HTR-8/SVneo (cell line): ENCODE results near the gene FCSK.

ENCODE experiments used
- DNase-seq: peaks from one replicate; pipeline ENCODE4 v3.0.0; 2011; ENCODE audit warnings: low spot score, mixed read lengths; ENCODE audit not compliant: insufficient read length
- FAIRE-seq: peaks from 2 replicates; lab custom pipeline; 2011; peaks lifted over from hg19 to GRCh38; lab: Jason Lieb, UNC

FCSK gene

DNA sequence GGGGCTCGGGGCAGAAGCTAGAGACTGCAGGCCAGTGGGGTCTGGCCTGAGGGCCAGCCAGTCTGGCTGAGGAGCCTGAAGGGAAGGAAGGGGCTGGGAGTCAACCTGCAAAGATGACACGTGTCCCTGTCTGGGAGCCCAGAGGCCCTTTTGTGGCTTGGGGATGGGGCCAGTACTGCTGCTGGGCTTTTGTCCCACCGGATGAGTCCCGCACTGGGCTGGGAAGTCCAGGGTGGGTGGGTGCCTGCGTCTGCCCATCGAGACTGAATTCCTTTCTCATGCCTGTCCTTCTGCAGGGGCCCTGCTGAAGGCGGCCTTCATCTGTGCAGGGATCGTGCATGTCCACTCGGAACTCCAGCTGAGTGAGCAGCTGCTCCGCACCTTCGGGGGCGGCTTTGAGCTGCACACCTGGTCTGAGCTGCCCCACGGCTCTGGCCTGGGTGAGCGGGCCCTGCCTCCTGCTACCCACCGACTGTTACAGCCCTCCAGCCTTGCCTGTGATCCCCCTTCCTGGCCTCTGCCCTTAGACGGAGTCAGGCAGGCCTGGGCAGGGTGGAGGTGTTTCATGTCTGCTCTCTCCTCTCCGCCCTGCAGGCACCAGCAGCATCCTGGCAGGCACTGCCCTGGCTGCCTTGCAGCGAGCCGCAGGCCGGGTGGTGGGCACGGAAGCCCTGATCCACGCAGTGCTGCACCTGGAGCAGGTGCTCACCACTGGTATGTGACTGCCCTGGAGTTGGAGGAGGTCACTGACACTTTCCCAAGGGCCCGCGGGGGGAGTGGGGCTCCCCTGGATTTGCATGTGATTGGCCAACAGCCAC, 20.9 kb downstream of the FCSK start:
- FAIRE-seq (peak; percentile 87), DNase-seq (no peak)

GRCh38 chr16:70476272-70477020, 22.1 kb downstream of the FCSK start:
- DNase-seq = peak; percentile 97

DNA sequence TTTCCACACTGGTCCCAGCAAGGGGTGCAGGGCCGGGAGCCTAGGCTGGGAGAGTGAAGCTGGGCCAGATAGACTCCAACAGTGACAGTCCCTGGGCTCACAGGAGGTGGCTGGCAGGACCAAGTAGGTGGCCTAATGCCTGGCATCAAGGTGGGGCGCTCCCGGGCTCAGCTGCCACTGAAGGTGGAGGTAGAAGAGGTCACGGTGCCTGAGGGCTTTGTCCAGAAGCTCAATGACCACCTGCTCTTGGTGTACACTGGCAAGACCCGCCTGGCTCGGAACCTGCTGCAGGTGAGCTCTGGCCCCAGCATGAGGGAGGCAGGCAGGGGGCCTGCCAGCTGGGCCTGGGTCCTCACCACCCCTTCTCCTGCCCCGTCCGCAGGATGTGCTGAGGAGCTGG, 23.8 kb downstream of the FCSK start:
- FAIRE-seq = no peak
- DNase-seq = no peak

More at GRCh38 chr16:70476272-70477020, 22.1 kb downstream of the FCSK start:
- peak; percentile 98 for FAIRE-seq

DNA sequence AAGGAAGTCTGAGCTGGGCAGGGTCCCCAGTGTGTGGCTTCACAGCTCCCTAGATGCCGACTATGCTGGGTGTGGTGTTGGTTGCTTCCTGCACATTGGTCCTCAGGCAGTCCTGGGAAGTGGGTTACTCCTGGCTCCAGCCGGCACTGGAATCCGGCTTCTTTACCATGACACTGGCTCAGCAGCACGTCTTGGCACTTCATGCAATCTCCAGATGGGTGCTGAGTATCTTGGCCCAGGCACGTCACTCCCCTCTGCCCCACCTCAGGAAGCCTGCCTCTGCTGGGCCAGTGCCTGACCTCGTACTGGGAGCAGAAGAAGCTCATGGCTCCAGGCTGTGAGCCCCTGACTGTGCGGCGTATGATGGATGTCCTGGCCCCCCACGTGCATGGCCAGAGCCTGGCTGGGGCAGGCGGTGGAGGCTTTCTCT, 24.5 kb downstream of the FCSK start:
- FAIRE-seq = peak; percentile 79
- DNase-seq = no peak

DNA sequence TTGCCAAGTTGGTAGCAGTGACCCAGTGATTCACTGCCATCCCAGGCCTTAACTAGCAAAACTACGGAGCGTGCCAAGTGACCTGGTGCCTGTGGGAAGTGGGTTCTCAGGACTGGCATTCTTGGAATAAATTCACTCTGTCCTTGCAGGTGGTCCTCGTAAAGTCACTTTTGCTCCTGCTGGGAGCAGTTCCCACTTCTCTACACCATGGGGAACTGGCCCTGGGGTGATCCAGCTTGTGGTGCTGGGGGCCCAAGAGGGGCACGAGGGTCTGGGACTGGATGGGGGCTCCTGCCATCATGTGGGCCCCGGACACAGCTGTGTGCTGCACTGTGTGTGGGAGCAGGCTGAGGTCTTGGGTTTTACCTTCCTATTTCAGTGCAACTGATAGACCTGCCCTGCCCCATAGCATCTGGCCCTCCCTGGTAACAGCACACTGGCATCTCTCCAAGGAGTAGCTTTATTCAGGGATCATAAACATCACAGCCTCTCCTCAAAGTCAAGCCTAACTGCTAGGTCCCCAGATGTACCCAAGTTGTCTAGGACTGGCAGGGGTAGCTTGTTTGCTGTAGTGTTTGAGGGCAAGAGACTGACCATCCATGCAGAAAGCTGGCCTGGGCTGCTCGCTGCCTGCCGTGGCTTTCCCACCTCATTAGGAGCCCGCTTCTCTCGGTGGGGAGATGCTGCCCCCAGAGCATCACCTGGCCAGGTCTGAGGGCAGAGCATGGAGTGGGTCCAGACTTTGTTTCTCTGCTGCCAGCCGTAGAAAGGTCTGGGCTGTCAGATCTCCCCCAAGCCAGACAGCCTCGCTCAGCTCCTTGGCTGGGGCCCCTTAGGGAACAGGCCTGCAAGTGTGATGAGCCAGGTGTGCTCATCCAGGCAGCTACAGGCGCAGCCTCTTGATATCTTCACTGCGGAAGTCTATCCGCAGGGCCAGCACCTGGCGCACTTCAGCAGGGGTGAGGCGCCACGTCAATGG, 26.0 kb downstream of the FCSK start:
- peak; percentile 46 for FAIRE-seq
- no peak for DNase-seq

DNA sequence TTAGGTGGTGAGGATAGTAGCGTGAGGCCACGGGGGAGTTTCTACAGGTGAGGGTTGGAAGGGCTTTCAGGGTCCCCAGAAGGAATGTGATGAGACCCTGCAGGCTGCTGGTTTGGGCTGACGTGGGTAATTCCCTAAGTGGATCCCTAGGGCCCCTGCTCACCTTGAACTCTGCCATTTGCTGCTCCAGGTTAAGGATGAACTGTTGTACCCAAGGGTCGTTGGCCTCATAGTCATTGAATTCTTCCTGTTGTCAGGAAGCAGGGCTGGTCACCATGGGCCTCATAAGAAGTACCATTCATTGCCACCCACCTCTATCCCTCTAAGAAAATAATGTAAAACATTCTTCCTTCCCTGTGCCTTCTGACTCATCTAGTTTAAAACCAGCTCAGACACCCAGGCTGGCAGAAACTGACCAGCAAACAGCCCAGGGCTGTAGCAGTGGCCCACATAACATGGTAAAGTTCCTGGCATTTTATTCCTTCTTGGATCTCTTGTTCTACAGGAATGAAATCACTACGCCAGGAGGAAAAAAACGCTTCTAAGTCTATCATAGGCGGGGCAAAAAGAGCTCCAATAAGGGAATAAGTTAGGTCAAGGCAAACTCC, 27.6 kb downstream of the FCSK start:
- peak; percentile 36 for FAIRE-seq
- DNase-seq = no peak

- FAIRE-seq (peak; percentile 90), DNase-seq (no peak)
These were observed 28.2 kb downstream of the FCSK start for GRCh38 chr16:70482624-70483023.

GRCh38 chr16:70483426-70483825, 29.0 kb downstream of the FCSK start:
- peak; percentile 23 for FAIRE-seq
- DNase-seq = no peak

GRCh38 chr16:70484867-70485266, 30.5 kb downstream of the FCSK start:
- FAIRE-seq (no peak), DNase-seq (no peak)

GRCh38 chr16:70490261-70490660, 35.9 kb downstream of the FCSK start:
- no peak for DNase-seq
- no peak for FAIRE-seq

GRCh38 chr16:70493802-70494201, 39.4 kb downstream of the FCSK start:
- no peak for DNase-seq
- FAIRE-seq = no peak

GRCh38 chr16:70494202-70494770, 39.9 kb downstream of the FCSK start:
- FAIRE-seq (no peak), DNase-seq (no peak)

GRCh38 chr16:70494777-70495176, 40.4 kb downstream of the FCSK start:
- no peak for FAIRE-seq
- DNase-seq = no peak

DNA sequence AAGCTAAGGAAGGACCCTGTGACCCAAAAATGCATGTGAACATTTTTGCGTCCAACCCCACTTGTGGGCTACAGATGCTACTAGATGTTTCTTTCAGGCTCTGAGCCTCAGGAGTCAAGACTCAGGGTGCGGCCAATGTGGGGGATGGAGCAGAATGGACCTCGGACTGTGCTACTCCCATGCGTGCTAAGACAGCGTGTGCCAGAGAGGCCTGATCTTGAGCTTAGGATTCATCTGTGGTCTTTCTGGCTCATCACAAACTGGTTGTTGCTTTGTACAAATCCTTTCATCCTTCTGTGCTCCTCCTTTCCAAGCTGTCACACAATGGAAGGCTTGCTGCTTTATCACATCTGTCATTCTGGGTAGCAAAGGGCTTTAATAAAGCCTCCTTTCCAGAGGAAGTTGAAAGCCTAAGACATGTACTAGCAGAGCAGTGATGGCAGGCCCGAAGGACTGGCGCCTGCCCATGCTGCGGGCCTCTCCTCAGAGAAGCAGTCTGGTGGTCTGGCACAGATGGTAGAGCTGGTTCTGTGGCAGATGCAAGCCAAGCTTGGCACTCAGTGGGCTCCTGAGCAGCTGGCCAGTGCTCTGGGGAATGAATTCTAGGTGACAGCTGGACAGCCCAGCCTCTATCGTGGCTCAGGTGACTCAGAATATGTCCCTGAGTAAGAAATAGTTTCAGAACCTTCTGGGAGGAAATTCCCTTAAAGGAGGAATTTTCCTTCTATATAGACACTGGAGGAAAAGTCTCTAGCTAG, 41.2 kb downstream of the FCSK start:
- FAIRE-seq = no peak
- DNase-seq = no peak

GRCh38 chr16:70496513-70496912, 42.1 kb downstream of the FCSK start:
- no peak for FAIRE-seq
- no peak for DNase-seq

- DNase-seq (no peak), FAIRE-seq (no peak)
These were observed 54.4 kb downstream of the FCSK start for GRCh38 chr16:70508752-70509151.

- no peak for DNase-seq
- no peak for FAIRE-seq
These were observed 55.8 kb downstream of the FCSK start for GRCh38 chr16:70510216-70510615.

DNA sequence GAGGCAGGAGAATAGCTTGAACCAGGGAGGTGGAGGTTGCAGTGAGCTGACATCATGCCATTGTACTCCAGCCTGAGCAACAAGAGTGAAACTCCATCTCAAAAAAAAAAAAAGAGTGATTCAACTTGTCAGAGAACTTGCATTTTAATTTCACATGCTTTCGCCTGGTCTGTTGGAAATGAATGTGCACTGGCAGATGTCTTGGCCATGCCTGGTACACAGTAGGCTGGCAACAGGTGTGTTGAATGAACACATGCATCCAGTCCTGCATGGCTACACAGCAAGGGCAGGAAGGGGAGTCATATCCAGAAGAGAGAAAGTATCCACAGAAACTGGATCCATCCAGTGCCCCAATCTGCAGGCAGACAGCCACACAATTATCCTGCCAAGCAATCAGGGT, 57.4 kb downstream of the FCSK start:
- FAIRE-seq = no peak
- no peak for DNase-seq

DNA sequence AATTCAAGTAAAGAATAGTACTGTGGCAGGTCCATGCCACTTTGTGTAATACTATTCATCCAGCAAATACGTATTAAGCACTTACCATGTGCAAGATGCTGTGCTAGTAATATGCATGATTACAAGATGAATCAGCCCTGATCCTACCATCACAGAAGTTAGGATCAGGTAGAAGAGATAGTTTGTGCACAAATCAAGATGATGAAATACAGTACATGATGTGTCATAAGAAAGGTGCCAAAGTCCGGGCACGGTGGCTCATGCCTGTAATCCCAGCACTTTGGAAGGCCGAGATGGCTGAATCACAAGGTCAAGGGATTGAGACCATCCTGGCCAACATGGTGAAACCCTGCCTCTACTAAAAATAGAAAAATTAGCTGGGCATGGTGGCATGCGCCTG, 58.1 kb downstream of the FCSK start:
- FAIRE-seq (no peak), DNase-seq (no peak)
